DOHH2 (cell line): ENCODE data around the gene OR4C16.

Source experiments
- CTCF ChIP-seq: fragments of 200-600 bp; sonication (generic); IDR thresholded peaks from one replicate; pipeline ENCODE4 v1.5.1; 2014; ENCODE audit warnings: antibody characterized with exemption, mild to moderate bottlenecking, low read depth, low read length; ENCODE audit not compliant: poor library complexity, severe bottlenecking
- EZH2phosphoT487 ChIP-seq: fragments of 200-600 bp; sonication (generic); IDR thresholded peaks from 2 replicates; pipeline ENCODE4 v1.6.1; 2017; ENCODE audit warnings: borderline replicate concordance, mild to moderate bottlenecking, antibody characterized with exemption, low read length, moderate library complexity, mixed read lengths

DNA sequence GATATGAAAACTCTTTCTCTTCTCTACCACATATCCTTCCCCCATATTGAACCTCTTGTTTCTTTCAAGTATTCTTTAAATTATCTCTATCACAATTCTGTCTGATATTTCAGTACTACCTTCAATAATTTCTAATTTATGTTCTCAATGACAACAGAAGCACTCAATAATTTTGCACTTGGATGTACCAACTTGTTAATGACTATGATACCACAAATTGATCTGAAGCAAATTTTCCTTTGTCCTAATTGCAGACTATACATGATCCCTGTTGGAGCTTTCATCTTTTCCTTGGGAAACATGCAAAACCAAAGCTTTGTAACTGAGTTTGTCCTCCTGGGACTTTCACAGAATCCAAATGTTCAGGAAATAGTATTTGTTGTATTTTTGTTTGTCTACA, 17.8 kb upstream of the OR4C16 start, which contains the start of gene OR4C15:
- TF ChIP-seq CTCF, result no peak
- TF ChIP-seq EZH2phosphoT487, result no peak
